ENCODE data around the gene LINGO4. TPM values are rescaled to one million over a fixed set of nuclear protein-coding genes. Genes with fewer than 3 reads are reported as not detected.

Gene LINGO4
- total RNA-seq, 1 donor from 2014 or later, result 0.68 TPM

GRCh38 chr1:151837884-151838221, 32.6 kb upstream of the LINGO4 start:
- ATAC-seq, result no peak
- no peak for DNase-seq (ENCODE audit: missing footprints)
- intact Hi-C loops (cut with DNase I), result loop anchor here (2.0 to 10.0 kb wide), 3 partner anchors 47 to 301 kb away; partner anchors contain the start of gene TDRKH

- intact Hi-C loops (cut with DNase I), result loop anchor here (2.0 to 10.0 kb wide), 3 partner anchors 46 to 300 kb away; partner anchors contain the start of gene TDRKH
- DNase-seq (ENCODE audit: missing footprints) (no peak), ATAC-seq (no peak)
Measured at GRCh38 chr1:151837197-151837596, 32.0 kb upstream of the LINGO4 start.

- ATAC-seq (no peak), DNase-seq (ENCODE audit: missing footprints) (no peak)
- intact Hi-C loops (cut with DNase I), result loop anchor here (5.0 to 10.0 kb wide), 2 partner anchors 241 to 298 kb away; no protein-coding TSS in a partner anchor
Measured at GRCh38 chr1:151835596-151835995, 30.4 kb upstream of the LINGO4 start.

GRCh38 chr1:151834239-151834638, 29.0 kb upstream of the LINGO4 start:
- ATAC-seq (no peak), DNase-seq (ENCODE audit: missing footprints) (no peak)
- intact Hi-C loops (cut with DNase I), result loop anchor here (5.0 to 10.0 kb wide), 2 partner anchors 239 to 382 kb away; no protein-coding TSS in a partner anchor

- no peak for ATAC-seq
- DNase-seq (ENCODE audit: missing footprints), result no peak
- intact Hi-C loops (cut with DNase I), result loop anchor here (5.0 to 10.0 kb wide), 2 partner anchors 239 to 381 kb away; no protein-coding TSS in a partner anchor
Measured at GRCh38 chr1:151833172-151833900, 28.1 kb upstream of the LINGO4 start.

- DNase-seq (ENCODE audit: missing footprints) (peak; percentile 88), ATAC-seq (peak; percentile 77)
- intact Hi-C loops (cut with DNase I), result loop anchor here (5.0 to 10.0 kb wide), 2 partner anchors 238 to 380 kb away; no protein-coding TSS in a partner anchor
Measured at GRCh38 chr1:151832318-151832980, 27.2 kb upstream of the LINGO4 start.

GRCh38 chr1:151831605-151832004, 26.4 kb upstream of the LINGO4 start, which contains the start of gene RORC:
Gene RORC, minus strand, starts transcription at chr1:151831802. Its CDS starts 38 bp downstream, at chr1:151831764.
- DNase-seq (ENCODE audit: missing footprints), result peak; percentile 77
- peak; percentile 85 for ATAC-seq

GRCh38 chr1:151831256-151831591, 26.0 kb upstream of the LINGO4 start:
- no peak for ATAC-seq
- DNase-seq (ENCODE audit: missing footprints), result no peak
- intact Hi-C loops (cut with DNase I), result loop anchor here (5.0 to 10.0 kb wide), 2 partner anchors 236 to 379 kb away; no protein-coding TSS in a partner anchor

More at GRCh38 chr1:151831605-151832004, 26.4 kb upstream of the LINGO4 start, which contains the start of gene RORC:
- intact Hi-C loops (cut with DNase I), result loop anchor here (5.0 to 10.0 kb wide), 2 partner anchors 237 to 379 kb away; no protein-coding TSS in a partner anchor

- DNase-seq (ENCODE audit: missing footprints) (no peak), ATAC-seq (no peak)
- intact Hi-C loops (cut with DNase I), result loop anchor here (5.0 to 10.0 kb wide), 2 partner anchors 235 to 378 kb away; no protein-coding TSS in a partner anchor
Measured at GRCh38 chr1:151830055-151830454, 24.8 kb upstream of the LINGO4 start.

- intact Hi-C loops (cut with DNase I), result loop anchor here (5.0 to 10.0 kb wide), 2 partner anchors 235 to 377 kb away; no protein-coding TSS in a partner anchor
- no peak for DNase-seq (ENCODE audit: missing footprints)
- no peak for ATAC-seq
Measured at GRCh38 chr1:151829352-151830046, 24.3 kb upstream of the LINGO4 start.

- no peak for ATAC-seq
- intact Hi-C loops (cut with DNase I), result no loop called here
- no peak for DNase-seq (ENCODE audit: missing footprints)
Measured at GRCh38 chr1:151828921-151829320, 23.7 kb upstream of the LINGO4 start.

GRCh38 chr1:151827853-151828252, 22.6 kb upstream of the LINGO4 start:
- intact Hi-C loops (cut with DNase I), result no loop called here
- DNase-seq (ENCODE audit: missing footprints), result no peak
- no peak for ATAC-seq

DNA sequence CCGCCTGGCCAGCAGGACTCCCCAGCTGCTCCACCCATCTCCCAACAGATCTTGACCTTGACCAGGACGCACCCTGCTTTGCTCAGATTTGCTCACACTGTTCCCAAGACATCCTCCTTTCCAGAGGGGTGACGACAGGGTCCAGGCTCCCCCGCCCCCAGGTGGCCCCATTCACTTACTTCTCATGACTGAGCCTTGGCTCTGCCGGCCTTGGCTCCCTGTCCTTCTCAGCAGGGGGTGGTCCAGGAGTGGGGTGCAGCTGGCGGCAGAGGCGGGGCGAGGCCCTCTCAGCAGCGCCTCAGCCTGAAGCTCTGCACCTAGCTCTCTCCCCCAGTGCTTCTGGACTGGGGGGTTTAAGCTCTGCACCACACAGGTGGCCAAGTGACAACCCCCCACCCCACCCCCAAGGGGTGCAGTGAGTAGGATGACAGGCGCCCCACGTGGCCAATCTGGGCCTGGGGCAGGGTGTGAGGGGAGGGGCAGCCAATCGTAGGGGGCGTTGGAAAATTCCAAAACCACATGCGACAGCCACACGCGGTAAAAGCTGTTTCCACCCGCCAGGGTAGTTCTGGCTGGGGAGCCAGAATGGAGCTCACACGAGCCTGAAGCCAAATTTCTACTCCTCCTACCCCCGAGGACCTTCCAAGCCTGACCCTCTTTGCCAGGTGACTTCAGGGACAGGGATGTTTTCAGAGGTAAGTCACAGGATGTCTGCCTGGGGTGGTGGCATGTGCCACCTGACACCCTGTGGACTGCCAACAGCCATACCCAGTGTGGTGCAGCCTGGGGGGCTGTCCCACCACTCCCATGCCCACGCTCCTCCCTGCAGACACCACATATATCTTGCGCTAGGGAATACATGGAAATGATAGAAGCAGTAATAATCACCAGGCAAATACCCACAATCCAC, 20.8 kb upstream of the LINGO4 start:
- intact Hi-C loops (cut with DNase I), result no loop called here
- ATAC-seq, result peak; percentile 55
- no peak for DNase-seq (ENCODE audit: missing footprints)

- intact Hi-C loops (cut with DNase I), result no loop called here
- ATAC-seq, result no peak
- DNase-seq (ENCODE audit: missing footprints), result no peak
Measured at GRCh38 chr1:151825204-151825603, 20.0 kb upstream of the LINGO4 start.

- DNase-seq (ENCODE audit: missing footprints) (no peak), ATAC-seq (no peak)
- intact Hi-C loops (cut with DNase I), result no loop called here
Measured at GRCh38 chr1:151823175-151823574, 18.0 kb upstream of the LINGO4 start.

GRCh38 chr1:151822404-151822803, 17.2 kb upstream of the LINGO4 start:
- ATAC-seq (no peak), DNase-seq (ENCODE audit: missing footprints) (no peak)
- intact Hi-C loops (cut with DNase I), result no loop called here

GRCh38 chr1:151820940-151821339, 15.7 kb upstream of the LINGO4 start:
- ATAC-seq (no peak), DNase-seq (ENCODE audit: missing footprints) (no peak)
- intact Hi-C loops (cut with DNase I), result no loop called here

Measured in Right ventricle myocardium inferior (tissue), 1 donor.